PFSK-1 (cell line): ENCODE results near the gene SPTB.

Experiments used
- FOXP2 ChIP-seq: optimal IDR thresholded peaks from 2 replicates; pipeline ENCODE3; 2011; ENCODE audit warnings: borderline replicate concordance, control low read depth, inconsistent platforms; ENCODE audit not compliant: insufficient read depth; ENCODE audit errors: extremely low read length, extremely low read depth
- POLR2AphosphoS5 ChIP-seq: IDR thresholded peaks from 2 replicates; pipeline ENCODE4 v1.6.1; 2012; ENCODE audit warnings: low read depth, mild to moderate bottlenecking, control low read depth, low read length, moderate library complexity
- SIN3A ChIP-seq: IDR thresholded peaks from 2 replicates; pipeline ENCODE4 v1.6.1; 2012; ENCODE audit warnings: mild to moderate bottlenecking, low read length, moderate library complexity, borderline replicate concordance; ENCODE audit not compliant: insufficient read depth
- TAF1 ChIP-seq: IDR thresholded peaks from 2 replicates; pipeline ENCODE4 v1.6.1; 2012; ENCODE audit warnings: low read length, control low read depth, borderline replicate concordance; ENCODE audit not compliant: insufficient read depth
- TF ChIP-seq, protein P1 (sequence below), 2 experiments: IDR thresholded peaks; 2 replicates each; pipeline versions ENCODE4 v1.6.1 to v1.8.0; 2011 to 2012; ENCODE audit warnings: low read depth in 2 of 2, low read length in 2 of 2, control low read depth in 1 of 2, inconsistent platforms in 1 of 2, mild to moderate bottlenecking in 1 of 2, moderate library complexity in 1 of 2; ENCODE audit not compliant: insufficient read depth in 1 of 2

SPTB gene

GRCh38 chr14:64764641-64765520 lies 114.8 kb downstream of the SPTB start:
- TF ChIP-seq, protein P1, sequence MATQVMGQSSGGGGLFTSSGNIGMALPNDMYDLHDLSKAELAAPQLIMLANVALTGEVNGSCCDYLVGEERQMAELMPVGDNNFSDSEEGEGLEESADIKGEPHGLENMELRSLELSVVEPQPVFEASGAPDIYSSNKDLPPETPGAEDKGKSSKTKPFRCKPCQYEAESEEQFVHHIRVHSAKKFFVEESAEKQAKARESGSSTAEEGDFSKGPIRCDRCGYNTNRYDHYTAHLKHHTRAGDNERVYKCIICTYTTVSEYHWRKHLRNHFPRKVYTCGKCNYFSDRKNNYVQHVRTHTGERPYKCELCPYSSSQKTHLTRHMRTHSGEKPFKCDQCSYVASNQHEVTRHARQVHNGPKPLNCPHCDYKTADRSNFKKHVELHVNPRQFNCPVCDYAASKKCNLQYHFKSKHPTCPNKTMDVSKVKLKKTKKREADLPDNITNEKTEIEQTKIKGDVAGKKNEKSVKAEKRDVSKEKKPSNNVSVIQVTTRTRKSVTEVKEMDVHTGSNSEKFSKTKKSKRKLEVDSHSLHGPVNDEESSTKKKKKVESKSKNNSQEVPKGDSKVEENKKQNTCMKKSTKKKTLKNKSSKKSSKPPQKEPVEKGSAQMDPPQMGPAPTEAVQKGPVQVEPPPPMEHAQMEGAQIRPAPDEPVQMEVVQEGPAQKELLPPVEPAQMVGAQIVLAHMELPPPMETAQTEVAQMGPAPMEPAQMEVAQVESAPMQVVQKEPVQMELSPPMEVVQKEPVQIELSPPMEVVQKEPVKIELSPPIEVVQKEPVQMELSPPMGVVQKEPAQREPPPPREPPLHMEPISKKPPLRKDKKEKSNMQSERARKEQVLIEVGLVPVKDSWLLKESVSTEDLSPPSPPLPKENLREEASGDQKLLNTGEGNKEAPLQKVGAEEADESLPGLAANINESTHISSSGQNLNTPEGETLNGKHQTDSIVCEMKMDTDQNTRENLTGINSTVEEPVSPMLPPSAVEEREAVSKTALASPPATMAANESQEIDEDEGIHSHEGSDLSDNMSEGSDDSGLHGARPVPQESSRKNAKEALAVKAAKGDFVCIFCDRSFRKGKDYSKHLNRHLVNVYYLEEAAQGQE (IDR thresholded peaks at IDR 0.05; ENCODE audit: insufficient read depth in 1 of 2, low read depth in 2 of 2, low read length in 2 of 2): no peak
- TF ChIP-seq TAF1 (no peak), POLR2AphosphoS5 (no peak), FOXP2 (no peak), SIN3A (no peak)

GRCh38 chr14:64763801-64764621 lies 115.7 kb downstream of the SPTB start:
- TF ChIP-seq, protein P1 (IDR thresholded peaks at IDR 0.05; ENCODE audit: insufficient read depth in 1 of 2, low read depth in 2 of 2, low read length in 2 of 2): no peak
- TF ChIP-seq TAF1: no peak
- no peak for TF ChIP-seq POLR2AphosphoS5
- TF ChIP-seq FOXP2: no peak
- no peak for TF ChIP-seq SIN3A

GRCh38 chr14:64763085-64763782 lies 116.5 kb downstream of the SPTB start:
- no peak for TF ChIP-seq TAF1
- no peak for TF ChIP-seq SIN3A
- TF ChIP-seq, protein P1 (IDR thresholded peaks at IDR 0.05; ENCODE audit: insufficient read depth in 1 of 2, low read depth in 2 of 2, low read length in 2 of 2): no peak
- no peak for TF ChIP-seq POLR2AphosphoS5
- no peak for TF ChIP-seq FOXP2

- TF ChIP-seq POLR2AphosphoS5: no peak
- TF ChIP-seq SIN3A: no peak
- TF ChIP-seq FOXP2: no peak
- TF ChIP-seq, protein P1 (IDR thresholded peaks at IDR 0.05; ENCODE audit: insufficient read depth in 1 of 2, low read depth in 2 of 2, low read length in 2 of 2): no peak
- no peak for TF ChIP-seq TAF1
Observed at GRCh38 chr14:64762044-64763034, 117.4 kb downstream of the SPTB start.
